Activated T-cell treated with anti-CD3 and anti-CD28 coated beads for 1 hour (primary cell): Measurements from ENCODE around the gene RNF20.
A peak's percentile ranks its signal among the peaks of the same experiment; 100 is the strongest.
"Not testable (repeated sequence)": the region's sequence is repeated elsewhere in the genome, so short reads cannot be mapped to it uniquely, and the experiment has no call there.

Source experiments
- DNase-seq: peaks from one replicate; pipeline ENCODE4 v3.0.0-alpha.2; 2020; ENCODE audit warnings: low read depth

The RNF20 gene

GRCh38 chr9:101536938-101537337 lies 3.3 kb downstream of the RNF20 start:
- no peak for DNase-seq

- no peak for DNase-seq
Measured at GRCh38 chr9:101540069-101540468, 6.4 kb downstream of the RNF20 start.

- no peak for DNase-seq
Measured at GRCh38 chr9:101543098-101543735, 9.6 kb downstream of the RNF20 start.

GRCh38 chr9:101549472-101550098 lies 15.9 kb downstream of the RNF20 start:
- DNase-seq, result not testable (repeated sequence)

GRCh38 chr9:101561740-101562139 lies 28.1 kb downstream of the RNF20 start:
- DNase-seq, result no peak

GRCh38 chr9:101562966-101563365 lies 29.3 kb downstream of the RNF20 start:
- DNase-seq, result no peak

GRCh38 chr9:101564252-101564651 lies 30.6 kb downstream of the RNF20 start:
- DNase-seq, result no peak

GRCh38 chr9:101566904-101567724 lies 33.5 kb downstream of the RNF20 start:
- peak; percentile 16 for DNase-seq

- DNase-seq, result no peak
Measured at GRCh38 chr9:101567725-101568350, 34.2 kb downstream of the RNF20 start.

- no peak for DNase-seq
Measured at GRCh38 chr9:101569741-101570501, 36.3 kb downstream of the RNF20 start.

- DNase-seq, result no peak
Measured at GRCh38 chr9:101571114-101571513, 37.5 kb downstream of the RNF20 start.

GRCh38 chr9:101572316-101572715 lies 38.7 kb downstream of the RNF20 start:
- no peak for DNase-seq

GRCh38 chr9:101574731-101575333 lies 41.2 kb downstream of the RNF20 start:
- no peak for DNase-seq

- DNase-seq, result no peak
Measured at GRCh38 chr9:101578378-101578777, 44.7 kb downstream of the RNF20 start.

GRCh38 chr9:101579711-101580545 lies 46.3 kb downstream of the RNF20 start:
- no peak for DNase-seq

GRCh38 chr9:101582553-101582952 lies 48.9 kb downstream of the RNF20 start:
- no peak for DNase-seq

- DNase-seq, result no peak
Measured at GRCh38 chr9:101585740-101586139, 52.1 kb downstream of the RNF20 start.

- DNase-seq, result no peak
Measured at GRCh38 chr9:101586651-101587050, 53.0 kb downstream of the RNF20 start.

GRCh38 chr9:101587332-101588043 lies 53.8 kb downstream of the RNF20 start:
- DNase-seq, result no peak

GRCh38 chr9:101590074-101590473 lies 56.4 kb downstream of the RNF20 start:
- not testable (repeated sequence) for DNase-seq
